GM11168 (cell line): Measurements from ENCODE around the gene RIC8B.

Experiments used
- in situ Hi-C: fragments of 300-500 bp; cut with MboI; formaldehyde crosslinking; loops from one replicate; pipeline ENCODE4 v1.12.0; 2022; ENCODE audit warnings: low sequenced_read_pairs; ENCODE audit not compliant: unreplicated experiment

The RIC8B gene

DNA sequence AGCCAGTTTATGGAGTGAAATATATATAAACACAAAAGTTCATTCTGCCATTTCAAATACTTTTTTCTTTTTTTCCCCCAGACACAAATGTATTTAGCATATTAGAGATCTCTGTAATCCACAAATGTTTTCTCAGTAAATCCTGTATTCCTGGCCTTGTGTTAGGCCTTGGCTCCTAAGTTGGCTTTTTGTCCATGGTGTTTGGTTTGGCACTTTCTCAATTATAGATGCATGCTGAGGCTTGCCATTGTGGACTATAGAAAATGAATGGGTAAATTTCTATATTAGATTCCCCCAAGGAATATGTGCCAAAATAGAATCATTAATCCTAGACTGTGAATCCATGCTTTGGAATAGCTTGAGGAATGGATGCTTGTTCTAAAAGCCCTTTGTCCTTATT is 17.0 kb downstream of the RIC8B start:
- in situ Hi-C loops, result no loop called here

DNA sequence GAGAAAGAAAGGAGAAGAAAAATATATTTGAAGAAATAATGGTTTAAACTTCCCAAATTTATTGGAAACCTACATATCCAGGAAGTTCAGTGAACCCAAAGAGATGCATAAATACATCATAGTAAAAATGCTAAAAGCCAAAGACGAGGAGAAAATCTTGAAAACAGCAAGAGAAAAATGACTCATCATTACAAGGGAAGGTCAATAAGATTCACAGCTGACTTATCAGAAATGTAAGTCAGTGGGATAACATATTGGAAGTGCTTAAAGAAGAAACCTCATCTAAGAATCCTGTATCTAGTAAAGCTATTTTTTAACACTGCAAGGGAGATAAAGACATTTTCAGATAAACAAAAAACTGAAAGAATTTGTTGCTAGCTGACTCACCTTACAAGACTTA is 19.9 kb downstream of the RIC8B start:
- in situ Hi-C loops, result no loop called here

DNA sequence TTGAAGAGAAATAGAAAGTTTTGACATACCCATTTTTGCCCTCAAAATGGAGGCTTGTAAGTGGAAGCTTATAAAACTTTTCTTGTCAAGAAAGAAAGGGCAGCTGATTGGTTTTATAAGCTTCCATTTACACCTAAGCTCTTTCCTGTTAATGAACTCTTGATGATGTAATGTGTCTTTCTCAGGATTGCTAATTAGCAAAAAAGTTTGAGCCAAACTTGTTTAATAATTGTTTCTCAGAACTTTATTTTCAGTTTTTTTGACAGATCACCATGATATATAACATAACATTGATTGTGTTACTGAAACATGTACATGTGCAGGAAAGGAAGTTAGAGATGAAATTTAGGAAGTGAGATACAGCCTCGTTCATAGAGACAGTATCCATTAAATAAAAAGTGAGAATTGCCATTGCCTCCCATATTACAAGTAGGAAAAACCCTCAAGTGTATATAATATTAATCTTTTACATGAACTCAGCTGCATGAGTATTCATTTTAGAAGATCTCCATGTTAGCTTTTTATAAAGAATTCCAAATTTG is 26.8 kb downstream of the RIC8B start:
- in situ Hi-C loops, result no loop called here

DNA sequence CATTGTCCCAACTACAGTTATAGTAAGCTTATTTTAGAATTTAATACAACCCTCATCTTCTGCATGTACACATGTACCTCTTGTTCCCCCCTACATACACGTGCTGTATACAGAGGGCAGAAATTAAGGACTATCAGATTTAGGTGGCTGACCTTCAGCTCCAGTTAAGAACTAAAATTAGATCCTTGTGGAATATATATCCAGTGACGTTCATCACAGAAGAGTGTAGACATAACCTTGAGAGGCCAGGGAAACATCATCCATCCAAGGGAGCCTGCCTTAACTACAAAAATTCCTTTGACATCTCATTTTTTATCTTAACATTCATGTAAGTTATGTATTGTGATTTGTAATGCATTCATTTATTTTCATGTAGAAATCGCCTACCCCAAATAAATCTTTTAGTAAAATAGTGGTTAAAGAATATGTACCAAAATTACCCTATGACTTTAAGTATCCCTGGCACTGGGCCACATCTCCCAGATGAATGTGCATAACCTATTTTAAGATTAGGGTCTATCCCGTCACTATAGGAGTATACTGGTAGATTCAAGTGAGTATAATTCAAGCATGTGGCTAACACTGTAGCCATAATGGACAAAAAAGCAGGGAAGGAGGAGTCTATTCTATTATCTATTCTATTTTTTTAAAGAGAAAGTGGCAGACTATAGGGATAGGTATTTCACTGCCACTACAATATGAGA is 27.5 kb downstream of the RIC8B start:
- in situ Hi-C loops, result no loop called here

DNA sequence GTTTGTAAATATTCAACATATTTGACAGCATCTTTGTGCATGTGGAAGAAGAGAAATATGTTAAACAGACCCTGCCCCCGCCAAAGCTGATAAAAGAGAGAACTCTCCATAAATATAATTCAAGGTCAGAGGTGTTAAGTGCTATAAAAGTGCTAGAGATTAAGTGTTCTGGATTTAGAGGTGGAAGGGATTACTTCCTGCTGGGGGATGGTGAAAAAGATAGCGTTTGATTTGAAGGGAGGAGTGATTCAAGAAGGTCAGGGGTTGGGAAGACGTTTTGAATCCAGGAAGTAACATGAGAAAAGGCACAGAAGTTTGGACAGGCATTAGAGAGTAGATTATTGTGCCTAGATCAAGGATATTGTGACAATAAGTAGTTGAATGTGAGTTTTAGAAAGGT is 30.2 kb downstream of the RIC8B start:
- in situ Hi-C loops, result no loop called here

DNA sequence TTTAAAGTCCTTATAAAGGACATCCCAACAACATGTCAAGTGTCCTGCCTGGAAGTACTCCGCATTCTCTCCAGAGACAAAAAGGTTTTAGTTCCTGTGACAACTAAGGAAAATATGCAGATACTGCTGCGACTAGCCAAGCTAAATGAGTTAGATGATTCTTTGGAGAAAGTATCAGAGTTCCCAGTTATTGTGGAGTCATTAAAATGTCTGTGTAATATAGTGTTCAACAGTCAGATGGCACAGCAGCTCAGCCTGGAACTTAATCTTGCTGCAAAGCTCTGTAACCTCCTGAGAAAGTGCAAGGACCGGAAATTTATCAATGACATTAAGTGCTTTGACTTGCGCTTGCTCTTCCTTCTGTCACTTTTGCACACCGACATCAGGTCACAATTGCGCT is 40.2 kb downstream of the RIC8B start:
- in situ Hi-C loops, result no loop called here

DNA sequence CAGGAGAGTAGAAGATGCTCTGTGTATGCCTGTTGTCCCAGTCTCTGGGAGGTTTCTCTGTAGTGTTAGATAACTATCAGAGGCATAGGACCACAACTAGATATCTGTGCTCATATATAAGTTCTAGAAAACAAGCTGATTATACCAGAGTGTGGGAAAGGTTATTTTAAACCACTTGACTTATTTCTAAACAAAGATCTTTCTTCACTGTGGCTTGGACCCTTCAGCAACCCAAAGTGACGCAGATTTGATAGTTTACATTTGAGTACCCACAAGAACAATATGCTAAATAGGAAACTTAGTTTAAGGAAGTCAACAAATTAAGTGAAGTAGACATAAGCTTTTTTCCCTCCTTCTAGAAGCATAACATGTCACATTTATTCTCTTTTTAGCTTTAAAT is 41.3 kb downstream of the RIC8B start:
- in situ Hi-C loops, result no loop called here

DNA sequence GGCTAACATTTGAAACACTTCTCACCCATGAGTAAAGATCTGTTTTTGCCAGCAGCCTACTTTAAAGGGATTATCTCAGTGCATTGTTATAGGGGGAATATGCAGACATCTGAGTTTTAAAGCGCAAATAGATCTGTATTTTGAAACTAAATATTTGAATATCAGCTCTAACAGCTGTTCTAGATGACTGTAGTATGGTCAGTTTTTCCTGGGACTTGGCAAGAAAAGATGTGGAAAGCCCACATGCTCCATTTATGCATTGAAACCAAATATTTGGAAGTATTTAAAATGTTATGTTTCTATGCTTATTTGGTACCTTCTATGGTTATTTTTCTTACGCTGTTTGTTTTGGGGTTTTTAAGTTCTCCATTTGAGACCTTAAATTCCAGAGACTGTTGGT is 41.7 kb downstream of the RIC8B start:
- in situ Hi-C loops, result no loop called here

DNA sequence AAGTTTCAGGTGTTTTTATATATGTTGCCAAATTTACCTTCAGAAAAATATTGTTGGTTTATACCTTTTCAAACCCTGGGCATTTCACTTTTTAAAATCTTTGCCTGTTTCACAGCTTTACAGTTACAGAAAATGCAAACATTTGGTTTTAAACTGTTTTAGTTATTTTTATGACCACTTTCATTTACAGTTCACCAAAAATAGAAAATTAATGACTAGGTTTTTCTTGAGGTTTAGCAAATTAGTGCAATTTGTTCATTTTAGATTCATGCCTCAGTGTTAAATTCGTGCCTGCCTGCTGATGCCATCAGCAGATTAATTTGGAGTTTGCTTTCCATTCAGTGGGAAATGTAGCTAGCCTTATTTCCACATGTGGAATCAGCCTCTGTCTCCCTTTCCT is 45.5 kb downstream of the RIC8B start:
- in situ Hi-C loops, result no loop called here

DNA sequence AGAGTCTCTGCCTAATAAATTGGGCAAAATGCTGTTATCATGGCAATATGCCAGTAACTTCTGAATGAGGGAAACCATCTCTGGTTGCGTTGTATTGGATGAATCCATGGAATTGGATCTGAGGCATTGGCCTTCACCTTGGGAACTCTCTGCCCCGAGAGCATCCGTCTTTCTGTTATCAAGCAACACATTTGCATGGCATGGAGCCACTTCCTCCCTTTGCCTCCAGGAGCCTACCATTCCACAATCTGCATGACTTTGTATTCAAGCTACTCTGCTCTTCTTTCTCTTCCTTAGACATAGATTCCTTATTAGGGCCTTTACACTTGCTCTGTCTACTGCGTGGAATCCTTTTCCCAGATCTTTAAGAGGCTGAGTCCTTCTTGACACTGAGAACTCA is 57.2 kb downstream of the RIC8B start:
- in situ Hi-C loops, result no loop called here

DNA sequence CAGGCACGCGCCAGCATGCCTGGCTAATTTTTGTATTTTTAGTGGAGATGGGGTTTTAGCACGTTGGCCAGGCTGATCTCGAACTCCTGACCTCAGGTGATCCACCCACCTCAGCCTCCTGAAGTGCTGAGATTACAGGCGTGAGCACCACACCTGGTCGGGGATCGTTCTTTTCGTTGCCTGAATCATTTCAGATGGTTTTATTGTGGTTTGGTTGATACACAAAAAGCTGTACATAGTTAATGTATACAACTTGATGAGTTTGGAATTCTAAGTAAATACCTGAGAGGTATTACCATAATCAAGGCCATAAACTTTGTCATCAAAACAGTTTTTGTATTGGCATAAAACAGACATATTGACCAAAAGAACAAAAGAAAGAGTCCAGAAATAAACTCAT is 63.3 kb downstream of the RIC8B start:
- in situ Hi-C loops, result no loop called here

DNA sequence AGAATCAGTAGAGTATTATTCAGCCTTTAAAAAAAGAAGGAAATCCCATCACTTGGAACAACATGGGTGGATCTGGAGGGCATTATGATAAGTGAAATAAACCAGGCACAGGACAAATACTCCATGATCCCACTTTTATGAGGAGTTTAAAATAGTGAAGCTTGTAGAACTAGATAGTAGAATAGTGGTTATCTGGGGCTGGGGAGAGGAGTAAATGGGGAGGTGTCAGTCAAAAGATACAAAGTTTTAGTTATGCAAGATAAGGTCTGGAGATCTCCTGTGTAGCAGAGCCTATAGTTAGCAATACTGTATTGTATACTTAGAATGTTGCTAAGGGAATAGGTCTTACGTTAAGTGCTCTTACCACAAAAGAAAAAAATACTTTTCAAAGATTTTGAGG is 64.9 kb downstream of the RIC8B start:
- in situ Hi-C loops, result no loop called here

DNA sequence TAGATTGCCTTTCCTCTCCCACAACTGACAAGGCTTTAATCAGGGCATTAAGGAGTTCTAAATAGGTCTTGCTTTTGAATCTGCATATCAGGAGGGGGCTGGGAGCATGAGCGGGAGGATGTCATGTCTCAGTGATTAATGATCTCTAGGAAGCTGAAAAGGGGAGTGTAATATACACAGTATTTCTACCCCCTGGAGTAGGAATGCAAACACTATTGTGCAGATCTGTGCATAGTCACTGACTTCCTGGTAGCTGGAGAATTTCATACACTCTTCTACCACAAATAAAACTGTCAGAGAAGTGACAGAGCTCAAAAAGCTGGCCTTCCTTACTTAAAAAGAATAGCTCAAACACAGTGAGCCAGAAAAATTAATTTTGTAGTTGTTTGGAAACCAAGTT is 65.8 kb downstream of the RIC8B start:
- in situ Hi-C loops, result no loop called here

DNA sequence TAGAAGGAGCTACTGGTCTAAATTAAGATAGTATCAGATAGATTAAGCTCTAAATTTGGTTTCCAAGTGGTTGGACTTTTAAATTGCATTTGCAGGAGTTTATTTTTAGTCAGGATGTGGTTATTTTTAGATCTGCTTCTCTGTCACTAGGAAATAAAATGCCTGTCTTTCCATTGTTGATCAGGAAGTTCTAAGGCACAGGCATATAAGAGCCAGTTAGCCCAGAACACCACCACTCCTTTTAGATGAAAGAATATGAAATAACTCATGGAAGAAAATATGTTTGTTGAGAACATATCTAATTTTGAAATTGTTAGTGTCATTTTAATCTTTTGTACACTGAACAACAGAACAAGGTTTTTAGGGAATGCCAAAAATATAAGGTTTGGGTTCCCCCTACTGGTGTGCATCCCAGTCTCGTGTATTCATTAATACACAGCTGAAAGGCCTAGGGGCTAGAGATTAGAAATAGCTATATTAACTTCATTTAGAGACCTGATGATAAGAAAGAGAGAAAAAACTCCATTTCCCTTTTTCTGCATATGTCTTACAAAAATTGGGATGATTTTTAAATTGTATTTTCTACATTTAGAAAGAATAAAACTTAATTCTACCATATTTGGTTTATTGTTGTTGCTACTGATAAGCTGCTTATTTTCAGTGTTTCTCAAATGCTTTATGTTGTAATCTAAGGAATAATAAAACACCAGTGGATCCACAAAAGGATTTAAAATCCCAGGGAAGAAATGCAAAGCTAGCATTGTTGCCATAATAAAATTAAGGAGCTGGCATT is 67.2 kb downstream of the RIC8B start:
- in situ Hi-C loops, result no loop called here

DNA sequence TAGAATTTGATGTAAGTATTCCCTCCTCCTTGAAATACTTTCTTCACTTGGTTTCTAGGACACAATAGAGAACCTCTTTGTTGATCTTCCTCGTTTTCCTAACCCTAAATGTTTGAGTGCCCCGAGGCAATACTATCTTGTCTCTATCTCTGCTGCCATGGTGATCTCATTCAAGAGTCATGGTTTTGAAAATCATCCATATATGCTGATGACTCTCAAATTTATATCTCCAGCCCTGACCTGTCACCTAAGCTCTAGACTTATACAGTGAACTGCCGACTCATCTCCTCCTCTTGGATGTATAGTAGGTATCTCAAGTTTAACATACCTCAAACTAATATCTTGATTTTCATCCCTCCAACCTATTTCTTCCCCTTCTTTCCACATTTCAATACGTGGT is 71.4 kb downstream of the RIC8B start:
- in situ Hi-C loops, result no loop called here

DNA sequence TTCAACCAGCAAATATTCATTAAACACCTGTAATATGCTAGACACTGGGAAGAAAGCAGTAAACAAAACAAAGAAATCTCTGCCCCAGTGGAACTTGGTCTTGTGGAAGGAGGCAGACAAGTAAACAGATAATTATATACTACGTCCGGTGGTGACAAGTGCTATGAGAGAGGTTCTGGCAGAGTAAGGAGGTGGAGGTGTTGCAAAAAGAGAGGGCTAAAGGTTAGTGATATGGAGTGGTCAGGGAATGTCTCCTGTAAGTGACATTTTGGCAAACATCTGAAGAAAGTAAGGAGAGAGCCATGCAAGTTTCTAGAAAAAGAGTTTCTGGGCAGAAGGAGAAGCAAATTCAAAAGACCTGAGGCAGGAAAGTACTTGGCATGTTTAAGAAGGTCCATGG is 73.4 kb downstream of the RIC8B start:
- in situ Hi-C loops, result no loop called here

DNA sequence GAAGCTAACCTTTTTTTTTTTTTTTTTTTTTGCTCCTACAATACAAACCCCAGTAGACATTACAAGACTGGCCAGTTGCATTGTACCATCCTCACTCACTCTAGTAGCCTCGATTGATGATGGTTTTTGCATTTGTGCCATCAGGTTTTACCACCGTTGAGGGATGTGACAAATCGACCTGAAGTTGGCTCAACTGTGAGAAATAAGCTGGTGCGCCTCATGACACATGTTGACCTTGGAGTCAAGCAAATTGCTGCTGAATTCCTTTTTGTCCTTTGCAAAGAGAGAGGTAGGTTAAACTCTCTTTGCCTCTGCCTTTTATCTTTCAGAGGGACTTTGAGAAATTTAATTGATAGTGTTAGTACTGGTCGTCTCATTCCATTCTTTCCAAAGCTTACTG is 76.8 kb downstream of the RIC8B start:
- in situ Hi-C loops, result no loop called here

DNA sequence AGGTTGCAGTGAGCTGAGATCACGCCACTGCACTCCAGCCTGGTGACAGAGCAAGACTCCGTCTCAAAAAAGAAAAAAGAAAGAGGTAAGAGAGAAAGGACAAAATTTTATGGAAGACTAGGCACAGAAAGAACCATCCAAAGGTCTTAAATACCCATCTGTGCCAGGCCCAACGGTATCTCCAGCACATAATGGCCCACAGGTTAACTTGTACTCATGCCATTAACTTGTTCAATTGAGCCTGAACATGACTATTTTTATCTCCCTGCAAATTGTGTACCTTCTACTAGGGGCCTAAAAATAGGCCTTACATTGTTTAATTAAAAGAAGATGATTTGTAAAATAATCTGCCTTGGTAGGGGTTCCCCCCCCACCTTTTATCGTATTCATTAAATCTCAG is 80.2 kb downstream of the RIC8B start:
- in situ Hi-C loops, result no loop called here

DNA sequence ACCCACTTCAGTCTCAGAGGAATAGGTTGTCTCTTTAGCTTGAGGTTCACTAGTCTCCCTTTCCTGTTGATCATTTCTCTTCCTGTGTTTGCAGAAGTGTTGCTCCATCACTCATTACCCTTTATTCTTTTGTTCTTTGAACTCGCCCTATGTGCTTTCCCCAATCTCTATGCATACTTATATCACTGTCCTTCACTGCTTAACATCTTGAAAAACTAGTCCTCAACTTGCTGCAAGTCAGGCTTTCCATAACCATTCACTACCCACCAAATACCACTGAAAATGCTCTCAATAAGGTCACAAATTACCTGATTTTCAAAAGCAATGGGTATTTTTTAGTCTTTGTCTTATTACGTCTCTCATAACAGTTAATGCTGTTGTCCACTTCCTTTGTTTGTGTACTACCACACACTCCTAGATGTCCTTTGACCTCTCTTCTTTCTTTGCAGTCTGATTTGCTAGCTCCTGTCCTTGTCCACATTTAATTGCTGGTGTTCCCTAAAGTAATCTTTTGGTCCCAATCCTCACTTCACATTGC is 80.8 kb downstream of the RIC8B start:
- in situ Hi-C loops, result no loop called here

DNA sequence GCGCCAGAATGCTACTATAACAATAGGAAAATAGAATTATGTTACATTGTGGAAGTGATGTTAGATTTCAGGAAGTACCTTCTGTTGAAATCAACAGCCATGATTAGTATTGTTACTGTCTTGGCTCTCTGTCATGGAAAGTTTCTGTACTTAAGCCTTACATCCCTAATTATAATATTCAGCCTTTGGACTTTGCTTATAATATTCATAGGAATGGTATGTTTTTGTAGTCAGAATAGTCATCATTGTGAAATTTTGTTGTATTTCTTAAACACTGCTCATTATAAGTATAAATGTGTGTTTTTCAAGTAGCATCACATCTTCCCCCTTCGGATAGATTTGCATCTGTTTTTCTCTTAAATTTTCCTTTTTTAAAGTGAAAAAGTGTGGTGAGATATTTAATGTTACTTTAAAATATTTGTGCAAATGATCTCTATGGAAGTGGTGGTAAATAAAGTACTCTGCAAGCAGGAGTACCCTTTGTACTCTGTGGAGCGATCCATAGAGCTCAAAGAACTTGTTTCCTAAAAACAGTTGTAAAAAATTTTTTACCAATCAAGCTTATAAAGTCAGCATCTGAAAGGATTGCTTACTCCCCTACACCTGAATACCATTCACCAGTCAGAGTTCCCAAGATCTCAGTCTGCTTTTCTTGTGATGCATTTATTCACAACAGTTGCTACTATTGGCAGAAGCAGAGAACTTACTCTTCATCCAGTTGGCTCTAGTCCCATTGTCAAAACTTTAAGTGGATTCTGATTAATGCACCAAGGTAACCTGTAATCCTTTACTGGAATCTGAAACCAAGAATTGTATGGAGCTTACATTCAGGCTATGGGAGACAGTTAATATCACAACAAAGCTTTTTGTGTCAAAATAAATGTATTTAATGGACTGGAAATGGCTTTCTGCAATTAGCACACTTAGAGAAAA is 87.8 kb downstream of the RIC8B start:
- in situ Hi-C loops, result no loop called here
